OCI-LY3 (cell line): Measurements from ENCODE around the gene HINFP.
A peak's percentile ranks its signal among the peaks of the same experiment; 100 is the strongest.

Source experiments
- H2AFZ ChIP-seq: fragments of 200-600, 300-600 bp; shearing (Covaris generic); 2 replicates; pipeline ENCODE4 v1.6.0; 2014; ENCODE audit warnings: antibody characterized with exemption, low read depth, low read length
- H3K27ac ChIP-seq: fragments of 200-600, 300-600 bp; sonication (generic); 2 replicates; pipeline ENCODE4 v1.5.1; 2014; ENCODE audit warnings: mild to moderate bottlenecking, low read length, moderate library complexity, mixed read lengths
- H3K27me3 ChIP-seq: fragments of 200-600, 300-600 bp; sonication (generic); 2 replicates; pipeline ENCODE4 v1.6.1; 2014; ENCODE audit warnings: low read depth, low read length, mixed read lengths
- H3K36me3 ChIP-seq: fragments of 200-600, 300-600 bp; sonication (generic); replicated peaks from 2 replicates; pipeline ENCODE3; 2014; ENCODE audit warnings: low read depth, low read length, mixed read lengths
- H3K4me1 ChIP-seq: fragments of 300-600, 200-600 bp; sonication (generic); 2 replicates; pipeline ENCODE4 v1.6.1; 2014; ENCODE audit warnings: low read length, mixed read lengths
- H3K4me2 ChIP-seq: fragments of 200-600, 300-600 bp; sonication (generic); 2 replicates; pipeline ENCODE4 v1.6.1; 2014; ENCODE audit warnings: low read length, mixed read lengths
- H3K4me3 ChIP-seq: fragments of 300-600, 200-600 bp; sonication (generic); 2 replicates; pipeline ENCODE4 v1.5.1; 2014; ENCODE audit warnings: antibody characterized with exemption, mild to moderate bottlenecking, low read length, moderate library complexity
- H3K79me2 ChIP-seq: fragments of 300-600, 200-600 bp; shearing (Covaris generic); 2 replicates; pipeline ENCODE4 v1.6.1; 2014; ENCODE audit warnings: mild to moderate bottlenecking, low read length, mixed read lengths
- H3K9ac ChIP-seq: fragments of 300-600, 200-600 bp; shearing (Covaris generic); 2 replicates; pipeline ENCODE4 v1.6.0; 2014; ENCODE audit warnings: mild to moderate bottlenecking, low read length, moderate library complexity
- H3K9me3 ChIP-seq: fragments of 200-600, 300-600 bp; shearing (Covaris generic); 2 replicates; pipeline ENCODE4 v1.6.1; 2014; ENCODE audit warnings: low read length, mixed read lengths; ENCODE audit not compliant: insufficient read depth
- H4K20me1 ChIP-seq: fragments of 200-600, 300-600 bp; sonication (generic); 2 replicates; pipeline ENCODE4 v1.6.1; 2016; ENCODE audit warnings: low read length, mixed read lengths; ENCODE audit not compliant: insufficient read depth
- EZH2phosphoT487 ChIP-seq: fragments of 200-600 bp; shearing (Covaris generic); IDR thresholded peaks from 2 replicates; pipeline ENCODE4 v1.6.1; 2018; ENCODE audit warnings: antibody characterized with exemption, mixed run types, low read depth
- TF ChIP-seq, protein P1 (sequence below): fragments of 200-600, 300-600 bp; sonication (generic); IDR thresholded peaks from 2 replicates; pipeline ENCODE4 v1.5.1; 2014; ENCODE audit warnings: antibody characterized with exemption, low read length, low read depth

The HINFP gene

DNA sequence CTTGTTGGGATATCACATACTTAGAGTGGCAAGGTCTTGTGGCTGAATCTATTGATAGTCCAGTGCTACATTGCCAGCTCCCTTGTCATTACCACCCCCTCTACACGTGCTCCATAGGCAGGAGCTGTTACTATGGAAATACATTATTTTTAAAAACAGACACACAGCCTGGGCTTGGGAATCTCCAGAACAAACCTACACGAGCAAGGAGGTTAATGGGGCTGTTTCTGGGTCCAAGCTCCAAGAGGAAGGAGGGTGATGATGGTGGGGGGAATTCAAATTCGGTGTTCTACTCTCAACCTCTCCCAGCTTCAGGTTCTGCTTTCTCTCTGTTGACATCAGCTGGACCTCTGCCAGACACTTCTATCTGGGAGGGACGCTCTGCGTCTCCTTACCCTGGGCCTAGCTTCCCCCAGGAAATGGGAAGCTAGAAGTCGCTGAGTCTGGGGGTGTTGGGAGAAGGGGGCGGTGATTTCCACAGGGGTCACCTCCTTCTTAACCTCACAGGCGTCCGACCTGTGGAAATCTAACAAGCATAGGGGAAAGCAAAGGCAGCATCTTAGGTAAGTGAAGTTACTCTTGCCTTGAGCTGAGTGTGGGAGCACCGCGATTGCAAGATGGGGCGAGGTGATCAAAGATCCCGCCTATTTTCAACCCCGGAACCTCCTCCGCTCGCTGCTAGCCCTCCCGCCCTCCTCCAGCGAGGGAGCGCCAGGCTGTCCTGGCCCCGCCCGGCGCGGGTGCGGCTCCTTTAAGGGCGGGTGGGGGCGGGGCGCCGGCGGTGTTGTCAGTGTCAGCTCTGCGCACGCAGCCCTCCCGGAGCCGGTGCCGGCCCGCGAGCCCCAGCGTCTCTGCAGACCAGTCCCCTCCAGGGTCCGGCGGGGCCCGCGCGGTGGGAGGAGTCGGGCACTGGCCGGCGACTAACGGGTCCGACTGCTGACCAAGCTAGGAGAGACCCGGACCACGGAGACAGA is 14.5 kb upstream of the HINFP start, which contains the start of gene C2CD2L:
Gene C2CD2L, plus strand, starts transcription at position 781 of the 974 bp plus-strand sequence. CDS start 398 bp downstream, outside the sequence.
- no peak for TF ChIP-seq EZH2phosphoT487
- TF ChIP-seq, protein P1, sequence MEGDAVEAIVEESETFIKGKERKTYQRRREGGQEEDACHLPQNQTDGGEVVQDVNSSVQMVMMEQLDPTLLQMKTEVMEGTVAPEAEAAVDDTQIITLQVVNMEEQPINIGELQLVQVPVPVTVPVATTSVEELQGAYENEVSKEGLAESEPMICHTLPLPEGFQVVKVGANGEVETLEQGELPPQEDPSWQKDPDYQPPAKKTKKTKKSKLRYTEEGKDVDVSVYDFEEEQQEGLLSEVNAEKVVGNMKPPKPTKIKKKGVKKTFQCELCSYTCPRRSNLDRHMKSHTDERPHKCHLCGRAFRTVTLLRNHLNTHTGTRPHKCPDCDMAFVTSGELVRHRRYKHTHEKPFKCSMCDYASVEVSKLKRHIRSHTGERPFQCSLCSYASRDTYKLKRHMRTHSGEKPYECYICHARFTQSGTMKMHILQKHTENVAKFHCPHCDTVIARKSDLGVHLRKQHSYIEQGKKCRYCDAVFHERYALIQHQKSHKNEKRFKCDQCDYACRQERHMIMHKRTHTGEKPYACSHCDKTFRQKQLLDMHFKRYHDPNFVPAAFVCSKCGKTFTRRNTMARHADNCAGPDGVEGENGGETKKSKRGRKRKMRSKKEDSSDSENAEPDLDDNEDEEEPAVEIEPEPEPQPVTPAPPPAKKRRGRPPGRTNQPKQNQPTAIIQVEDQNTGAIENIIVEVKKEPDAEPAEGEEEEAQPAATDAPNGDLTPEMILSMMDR: no peak
- Histone ChIP-seq H3K4me2 (peak within 1 kb of the TSS; percentile 81), H3K27ac (peak within 1 kb of the TSS; percentile 63), H4K20me1 (no peaks in the 10 kb centered on the region), H2AFZ (peak within 1 kb of the TSS; percentile 43; the same call in 1 of the 2 replicates), H3K9ac (peak within 1 kb of the TSS; percentile 81), H3K27me3 (no peaks in the 10 kb centered on the region), H3K4me1 (peaks cover 23% of the 10 kb centered on the region), H3K36me3 (peaks cover 6% of the 10 kb centered on the region), H3K4me3 (peak within 1 kb of the TSS; percentile 81), H3K9me3 (no peaks in the 10 kb centered on the region), H3K79me2 (peaks cover 29% of the 10 kb centered on the region; the same call in 1 of the 2 replicates)

DNA sequence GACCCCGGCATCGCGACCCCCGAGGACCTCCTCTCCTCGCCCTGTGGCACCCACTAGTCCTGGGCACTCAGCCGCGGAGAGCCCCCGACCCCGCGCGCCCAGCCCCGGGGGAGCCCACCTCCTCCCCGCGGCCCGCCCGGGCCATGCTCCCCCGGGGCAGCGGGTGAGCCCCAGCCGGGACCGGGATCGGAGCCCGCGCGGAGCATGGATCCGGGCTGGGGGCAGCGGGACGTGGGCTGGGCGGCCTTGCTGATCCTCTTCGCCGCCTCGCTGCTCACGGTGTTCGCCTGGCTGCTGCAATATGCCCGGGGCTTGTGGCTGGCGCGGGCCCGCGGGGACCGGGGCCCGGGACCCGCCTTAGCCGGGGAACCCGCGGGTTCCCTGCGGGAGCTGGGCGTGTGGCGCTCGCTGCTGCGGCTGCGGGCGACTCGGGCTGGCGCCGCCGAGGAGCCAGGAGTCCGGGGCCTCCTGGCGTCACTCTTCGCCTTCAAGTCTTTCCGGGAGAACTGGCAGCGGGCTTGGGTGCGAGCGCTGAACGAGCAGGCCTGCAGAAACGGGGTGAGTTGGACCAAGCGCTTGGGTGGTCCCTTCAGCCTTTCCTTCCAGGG is 13.7 kb upstream of the HINFP start:
- no peak for TF ChIP-seq EZH2phosphoT487
- TF ChIP-seq, protein P1: no peak
- Histone ChIP-seq H3K9me3 (no peaks in the 10 kb centered on the region), H3K4me1 (peaks cover 23% of the 10 kb centered on the region), H4K20me1 (no peaks in the 10 kb centered on the region), H3K9ac (peak overlapping the region; percentile 81), H2AFZ (no peak overlapping the region), H3K27me3 (no peaks in the 10 kb centered on the region), H3K4me3 (peak overlapping the region; percentile 81), H3K27ac (no peak overlapping the region), H3K36me3 (peaks cover 6% of the 10 kb centered on the region), H3K4me2 (peak overlapping the region; percentile 81), H3K79me2 (peaks cover 29% of the 10 kb centered on the region; the same call in 1 of the 2 replicates)

DNA sequence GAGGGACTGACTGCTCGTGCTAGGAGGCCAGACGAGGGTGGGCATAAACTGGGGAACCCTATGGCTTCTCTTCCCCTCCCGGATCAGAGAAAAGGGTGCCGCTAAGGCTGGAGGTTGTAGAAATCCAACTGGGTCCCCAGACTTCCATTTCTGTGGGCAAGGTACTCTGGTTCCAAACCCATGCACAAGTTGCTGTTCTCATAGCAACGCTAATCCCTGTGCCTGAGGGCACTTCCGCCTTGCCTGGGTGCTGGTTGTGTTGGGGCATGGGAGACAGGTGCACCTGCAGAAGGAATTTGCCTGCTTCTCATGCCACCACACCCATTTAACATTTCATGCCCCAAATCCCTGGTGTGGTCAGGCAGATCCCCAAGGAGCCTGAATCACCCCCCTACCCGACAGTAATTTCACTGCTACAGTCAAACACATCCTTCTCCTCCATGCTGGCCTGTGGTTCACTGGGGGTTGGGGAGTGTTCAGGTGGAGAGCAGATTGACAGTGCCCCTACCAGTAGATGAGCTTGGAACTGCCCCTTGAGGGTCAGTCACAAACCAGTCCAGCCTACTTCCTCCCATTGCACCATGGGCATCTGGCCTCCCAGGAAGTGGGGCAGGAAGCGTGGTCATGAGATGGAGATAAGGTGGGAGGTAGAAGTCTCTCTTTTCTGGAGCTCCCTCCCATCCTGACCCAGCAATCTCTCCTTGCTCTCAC is 13.1 kb upstream of the HINFP start:
- H3K36me3 ChIP-seq: peaks cover 6% of the 10 kb centered on the region
- H4K20me1 ChIP-seq: no peaks in the 10 kb centered on the region
- H3K27me3 ChIP-seq: no peaks in the 10 kb centered on the region
- H2AFZ ChIP-seq: no peak overlapping the region
- H3K4me2 ChIP-seq: peak overlapping the region; percentile 81
- peak overlapping the region; percentile 81 for H3K4me3 ChIP-seq
- peaks cover 19% of the 10 kb centered on the region for H3K4me1 ChIP-seq
- peak overlapping the region; percentile 81 for H3K9ac ChIP-seq
- TF ChIP-seq, protein P1: no peak
- TF ChIP-seq EZH2phosphoT487: no peak
- no peaks in the 10 kb centered on the region for H3K9me3 ChIP-seq
- peaks cover 26% of the 10 kb centered on the region; the same call in 1 of the 2 replicates for H3K79me2 ChIP-seq
- no peak overlapping the region for H3K27ac ChIP-seq
